Measurements from ENCODE around the gene FNDC3B. TPM values are rescaled to one million over a fixed set of nuclear protein-coding genes. Genes with fewer than 3 reads are reported as not detected.

FNDC3B gene
- total and polyA plus RNA-seq, 2 of the 8 experiments (the other 6 are each of a cell fraction or from before 2014, with no cell fraction given) = 14.1 to 44.4 TPM

DNA sequence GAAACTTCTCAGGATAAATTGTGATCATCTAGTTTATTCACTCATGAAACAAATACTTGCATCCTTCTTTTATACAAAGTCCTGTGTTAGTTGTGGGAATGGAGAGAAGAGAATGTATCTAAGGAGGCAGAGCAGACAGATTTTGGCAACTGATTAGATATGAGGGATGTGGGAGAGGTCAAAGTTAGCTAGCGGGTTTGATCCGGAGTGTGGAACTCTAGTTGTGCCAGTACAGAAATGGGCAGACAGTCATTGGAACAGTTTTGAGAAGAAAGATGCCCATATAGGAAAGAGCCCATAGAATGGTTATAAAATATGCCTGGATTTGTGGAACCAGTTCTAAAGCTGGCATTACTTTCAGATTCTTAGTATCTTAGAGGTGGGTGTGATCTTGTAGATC lies 141.1 kb downstream of the FNDC3B start (continued):
- TF ChIP-seq, protein P1, sequence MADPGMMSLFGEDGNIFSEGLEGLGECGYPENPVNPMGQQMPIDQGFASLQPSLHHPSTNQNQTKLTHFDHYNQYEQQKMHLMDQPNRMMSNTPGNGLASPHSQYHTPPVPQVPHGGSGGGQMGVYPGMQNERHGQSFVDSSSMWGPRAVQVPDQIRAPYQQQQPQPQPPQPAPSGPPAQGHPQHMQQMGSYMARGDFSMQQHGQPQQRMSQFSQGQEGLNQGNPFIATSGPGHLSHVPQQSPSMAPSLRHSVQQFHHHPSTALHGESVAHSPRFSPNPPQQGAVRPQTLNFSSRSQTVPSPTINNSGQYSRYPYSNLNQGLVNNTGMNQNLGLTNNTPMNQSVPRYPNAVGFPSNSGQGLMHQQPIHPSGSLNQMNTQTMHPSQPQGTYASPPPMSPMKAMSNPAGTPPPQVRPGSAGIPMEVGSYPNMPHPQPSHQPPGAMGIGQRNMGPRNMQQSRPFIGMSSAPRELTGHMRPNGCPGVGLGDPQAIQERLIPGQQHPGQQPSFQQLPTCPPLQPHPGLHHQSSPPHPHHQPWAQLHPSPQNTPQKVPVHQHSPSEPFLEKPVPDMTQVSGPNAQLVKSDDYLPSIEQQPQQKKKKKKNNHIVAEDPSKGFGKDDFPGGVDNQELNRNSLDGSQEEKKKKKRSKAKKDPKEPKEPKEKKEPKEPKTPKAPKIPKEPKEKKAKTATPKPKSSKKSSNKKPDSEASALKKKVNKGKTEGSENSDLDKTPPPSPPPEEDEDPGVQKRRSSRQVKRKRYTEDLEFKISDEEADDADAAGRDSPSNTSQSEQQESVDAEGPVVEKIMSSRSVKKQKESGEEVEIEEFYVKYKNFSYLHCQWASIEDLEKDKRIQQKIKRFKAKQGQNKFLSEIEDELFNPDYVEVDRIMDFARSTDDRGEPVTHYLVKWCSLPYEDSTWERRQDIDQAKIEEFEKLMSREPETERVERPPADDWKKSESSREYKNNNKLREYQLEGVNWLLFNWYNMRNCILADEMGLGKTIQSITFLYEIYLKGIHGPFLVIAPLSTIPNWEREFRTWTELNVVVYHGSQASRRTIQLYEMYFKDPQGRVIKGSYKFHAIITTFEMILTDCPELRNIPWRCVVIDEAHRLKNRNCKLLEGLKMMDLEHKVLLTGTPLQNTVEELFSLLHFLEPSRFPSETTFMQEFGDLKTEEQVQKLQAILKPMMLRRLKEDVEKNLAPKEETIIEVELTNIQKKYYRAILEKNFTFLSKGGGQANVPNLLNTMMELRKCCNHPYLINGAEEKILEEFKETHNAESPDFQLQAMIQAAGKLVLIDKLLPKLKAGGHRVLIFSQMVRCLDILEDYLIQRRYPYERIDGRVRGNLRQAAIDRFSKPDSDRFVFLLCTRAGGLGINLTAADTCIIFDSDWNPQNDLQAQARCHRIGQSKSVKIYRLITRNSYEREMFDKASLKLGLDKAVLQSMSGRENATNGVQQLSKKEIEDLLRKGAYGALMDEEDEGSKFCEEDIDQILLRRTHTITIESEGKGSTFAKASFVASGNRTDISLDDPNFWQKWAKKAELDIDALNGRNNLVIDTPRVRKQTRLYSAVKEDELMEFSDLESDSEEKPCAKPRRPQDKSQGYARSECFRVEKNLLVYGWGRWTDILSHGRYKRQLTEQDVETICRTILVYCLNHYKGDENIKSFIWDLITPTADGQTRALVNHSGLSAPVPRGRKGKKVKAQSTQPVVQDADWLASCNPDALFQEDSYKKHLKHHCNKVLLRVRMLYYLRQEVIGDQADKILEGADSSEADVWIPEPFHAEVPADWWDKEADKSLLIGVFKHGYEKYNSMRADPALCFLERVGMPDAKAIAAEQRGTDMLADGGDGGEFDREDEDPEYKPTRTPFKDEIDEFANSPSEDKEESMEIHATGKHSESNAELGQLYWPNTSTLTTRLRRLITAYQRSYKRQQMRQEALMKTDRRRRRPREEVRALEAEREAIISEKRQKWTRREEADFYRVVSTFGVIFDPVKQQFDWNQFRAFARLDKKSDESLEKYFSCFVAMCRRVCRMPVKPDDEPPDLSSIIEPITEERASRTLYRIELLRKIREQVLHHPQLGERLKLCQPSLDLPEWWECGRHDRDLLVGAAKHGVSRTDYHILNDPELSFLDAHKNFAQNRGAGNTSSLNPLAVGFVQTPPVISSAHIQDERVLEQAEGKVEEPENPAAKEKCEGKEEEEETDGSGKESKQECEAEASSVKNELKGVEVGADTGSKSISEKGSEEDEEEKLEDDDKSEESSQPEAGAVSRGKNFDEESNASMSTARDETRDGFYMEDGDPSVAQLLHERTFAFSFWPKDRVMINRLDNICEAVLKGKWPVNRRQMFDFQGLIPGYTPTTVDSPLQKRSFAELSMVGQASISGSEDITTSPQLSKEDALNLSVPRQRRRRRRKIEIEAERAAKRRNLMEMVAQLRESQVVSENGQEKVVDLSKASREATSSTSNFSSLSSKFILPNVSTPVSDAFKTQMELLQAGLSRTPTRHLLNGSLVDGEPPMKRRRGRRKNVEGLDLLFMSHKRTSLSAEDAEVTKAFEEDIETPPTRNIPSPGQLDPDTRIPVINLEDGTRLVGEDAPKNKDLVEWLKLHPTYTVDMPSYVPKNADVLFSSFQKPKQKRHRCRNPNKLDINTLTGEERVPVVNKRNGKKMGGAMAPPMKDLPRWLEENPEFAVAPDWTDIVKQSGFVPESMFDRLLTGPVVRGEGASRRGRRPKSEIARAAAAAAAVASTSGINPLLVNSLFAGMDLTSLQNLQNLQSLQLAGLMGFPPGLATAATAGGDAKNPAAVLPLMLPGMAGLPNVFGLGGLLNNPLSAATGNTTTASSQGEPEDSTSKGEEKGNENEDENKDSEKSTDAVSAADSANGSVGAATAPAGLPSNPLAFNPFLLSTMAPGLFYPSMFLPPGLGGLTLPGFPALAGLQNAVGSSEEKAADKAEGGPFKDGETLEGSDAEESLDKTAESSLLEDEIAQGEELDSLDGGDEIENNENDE (IDR thresholded peaks at IDR 0.05; ENCODE audit: insufficient replicate concordance, low read length) = no peak
- no peak for TF ChIP-seq RXRA (IDR thresholded peaks at IDR 0.05; ENCODE audit: insufficient read depth, low read depth, low read length)
